Hepatic stellate cell (primary cell): ENCODE measurements around the gene FBXL17.
"Not testable (repeated sequence)": the region's sequence is repeated elsewhere in the genome, so short reads cannot be mapped to it uniquely, and the experiment has no call there.

Experiments used
- DNase-seq: peaks from one replicate; pipeline ENCODE4 v3.0.0; 2011; ENCODE audit warnings: low spot score

The FBXL17 gene

GRCh38 chr5:108249095-108249784 lies 132.7 kb downstream of the FBXL17 start:
- no peak for DNase-seq

- DNase-seq = no peak
Measured at GRCh38 chr5:108238936-108239887, 142.7 kb downstream of the FBXL17 start.

DNA sequence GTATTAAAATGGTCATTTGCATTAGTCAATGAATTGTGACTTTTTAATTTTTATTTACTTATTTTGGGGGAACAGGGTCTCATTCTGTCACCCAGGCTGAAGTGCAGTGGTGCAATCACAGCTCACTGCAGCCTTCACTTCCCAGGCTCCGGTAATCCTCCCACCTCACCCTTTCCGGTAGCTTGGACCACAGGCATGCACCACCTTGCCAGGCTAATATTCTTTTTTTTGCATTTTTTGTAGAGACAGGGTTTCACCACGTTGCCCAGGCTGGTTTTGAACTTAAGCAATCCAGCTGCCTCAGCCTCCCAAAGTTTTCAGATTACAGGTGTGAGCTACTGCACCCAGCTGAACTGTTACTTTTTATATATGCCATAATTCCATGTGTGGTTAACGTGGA lies 143.4 kb downstream of the FBXL17 start:
- no peak for DNase-seq

DNA sequence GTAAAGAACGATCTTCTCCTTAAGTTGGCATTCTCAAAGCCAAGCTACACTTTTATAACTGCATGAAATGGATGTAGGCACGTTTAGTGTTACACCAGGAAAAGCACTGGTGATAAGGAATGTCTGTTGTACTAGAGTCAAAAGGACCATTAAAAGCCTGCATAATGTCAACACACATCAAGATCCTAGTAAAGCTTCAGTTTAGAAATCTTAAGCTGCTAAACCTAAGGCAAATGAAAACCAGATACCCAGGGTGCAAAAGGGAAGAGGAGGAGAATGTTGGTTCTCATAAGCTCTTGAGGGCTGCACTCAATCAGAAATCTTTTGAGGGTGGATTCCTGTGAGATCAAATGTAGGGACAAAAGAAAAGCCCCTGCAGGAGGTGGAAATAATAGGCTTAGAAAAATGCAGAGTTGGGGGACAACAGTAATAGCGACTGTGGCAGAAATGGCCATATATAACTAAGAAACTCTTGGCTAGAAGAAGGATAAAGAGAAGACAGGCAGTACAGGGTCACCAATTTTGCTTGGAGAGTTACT lies 148.2 kb downstream of the FBXL17 start:
- no peak for DNase-seq

- no peak for DNase-seq
Measured at GRCh38 chr5:108232805-108233204, 149.1 kb downstream of the FBXL17 start.

DNA sequence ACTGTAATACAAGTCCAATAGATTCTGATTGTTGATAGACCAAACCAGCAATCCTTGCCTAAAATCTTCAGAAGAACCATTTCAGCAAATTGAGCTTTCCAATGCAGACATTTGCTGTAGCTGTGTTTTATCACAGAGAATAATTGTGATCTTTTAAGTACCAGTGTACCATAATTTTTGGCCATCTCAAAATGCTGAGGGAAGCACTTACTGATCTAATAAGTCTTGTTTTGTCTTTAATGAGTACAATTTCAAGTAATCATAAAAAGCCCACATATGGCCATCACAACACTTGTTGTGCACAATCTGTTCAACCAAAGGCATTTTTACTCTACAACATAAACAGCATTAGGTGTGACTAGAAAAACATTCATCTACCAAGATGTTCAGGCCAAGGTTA lies 159.9 kb downstream of the FBXL17 start:
- no peak for DNase-seq

GRCh38 chr5:108220834-108221233 lies 161.1 kb downstream of the FBXL17 start:
- DNase-seq = no peak

GRCh38 chr5:108216890-108217289 lies 165.0 kb downstream of the FBXL17 start:
- no peak for DNase-seq

GRCh38 chr5:108214857-108215256 lies 167.0 kb downstream of the FBXL17 start:
- no peak for DNase-seq

DNA sequence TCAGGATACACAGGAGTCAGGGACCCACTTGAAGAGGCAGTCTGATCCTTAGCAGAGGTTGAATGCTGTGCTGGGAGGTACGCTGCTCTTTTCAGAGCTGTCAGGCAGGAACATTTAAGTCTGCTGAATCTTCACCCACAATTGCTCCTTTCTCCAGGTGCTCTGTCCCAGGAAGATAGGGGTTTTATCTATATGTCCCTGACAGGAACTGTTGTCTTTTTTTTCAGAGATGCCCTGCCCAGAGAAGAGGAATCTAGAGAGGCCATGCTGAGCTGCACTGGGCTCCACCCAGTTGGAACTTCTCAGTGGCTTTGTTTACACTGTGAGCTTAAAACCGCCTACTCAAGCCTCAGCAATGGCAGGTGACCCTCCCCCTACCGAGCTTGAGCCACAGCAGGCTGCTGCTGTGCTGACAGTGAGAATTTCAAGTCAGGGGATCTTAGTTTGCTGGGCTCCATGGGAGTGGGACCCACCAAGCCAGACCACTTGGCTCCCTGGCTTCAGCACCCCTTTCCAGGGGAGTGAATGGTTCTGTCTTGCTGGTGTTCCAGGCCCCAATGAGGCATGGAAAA lies 169.0 kb downstream of the FBXL17 start:
- no peak for DNase-seq

DNA sequence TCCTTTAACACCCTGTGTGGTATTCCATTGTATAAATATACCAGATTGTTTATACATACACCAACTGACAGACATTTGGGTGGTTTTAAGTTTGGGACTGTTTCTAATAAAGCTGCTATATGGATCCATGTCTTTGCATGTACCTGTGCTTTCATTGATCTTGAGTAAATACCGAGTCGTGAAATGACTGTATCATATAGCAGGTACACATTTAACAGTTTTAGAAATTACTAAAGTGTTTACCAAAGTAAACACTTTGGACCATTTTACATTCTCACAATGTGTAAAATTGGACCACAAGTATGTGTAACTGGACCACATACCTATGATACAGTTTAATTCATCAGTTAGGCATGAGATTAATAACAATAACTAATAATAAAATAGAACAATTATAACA lies 175.2 kb downstream of the FBXL17 start:
- no peak for DNase-seq

- no peak for DNase-seq
Measured at GRCh38 chr5:108201721-108202120, 180.2 kb downstream of the FBXL17 start.

GRCh38 chr5:108196276-108196675 lies 185.6 kb downstream of the FBXL17 start:
- no peak for DNase-seq

- DNase-seq = peak; percentile 46
Measured at GRCh38 chr5:108193021-108193795, 188.7 kb downstream of the FBXL17 start.

- DNase-seq = no peak
Measured at GRCh38 chr5:108184940-108185339, 197.0 kb downstream of the FBXL17 start.

DNA sequence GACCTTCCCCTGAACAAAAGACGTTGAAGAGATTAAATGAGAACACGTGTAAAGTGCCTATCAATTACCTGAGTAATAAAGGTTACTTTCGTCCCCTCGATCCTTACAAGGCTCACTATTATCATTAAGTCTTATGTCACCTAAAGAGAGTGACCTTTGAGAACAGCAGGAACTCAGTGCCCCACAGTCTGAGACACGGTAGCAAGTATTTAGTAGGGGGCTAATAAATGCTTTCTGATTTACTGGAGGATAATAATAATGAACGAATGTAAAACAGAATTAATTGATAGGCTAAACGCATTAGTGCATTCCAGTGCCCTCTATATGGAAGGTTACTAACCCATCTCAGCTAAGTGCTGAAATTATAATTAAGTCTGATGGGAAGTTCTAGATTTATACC lies 199.9 kb downstream of the FBXL17 start:
- DNase-seq = no peak

GRCh38 chr5:108174286-108174685 lies 207.6 kb downstream of the FBXL17 start:
- no peak for DNase-seq

- DNase-seq = no peak
Measured at GRCh38 chr5:108171759-108172158, 210.1 kb downstream of the FBXL17 start.

DNA sequence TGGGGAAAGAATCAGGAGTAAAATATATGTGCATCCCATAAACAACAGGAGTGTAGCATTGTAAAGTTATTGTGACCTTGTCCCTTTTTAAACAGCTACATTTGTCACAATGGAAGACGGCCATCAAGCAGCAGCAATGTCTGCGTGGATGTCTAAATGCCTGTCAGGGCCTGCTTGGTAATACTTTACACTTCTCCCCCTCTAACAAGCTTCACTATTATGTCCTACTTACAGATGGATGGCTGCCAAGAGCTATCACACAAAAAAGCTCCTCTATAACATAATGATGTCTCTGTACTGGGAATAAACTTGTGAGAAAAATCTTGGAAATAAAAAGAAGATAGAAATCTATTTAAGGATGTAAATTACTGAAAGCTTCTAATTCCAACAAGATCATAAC lies 213.0 kb downstream of the FBXL17 start:
- DNase-seq = no peak

GRCh38 chr5:108167174-108167573 lies 214.7 kb downstream of the FBXL17 start:
- DNase-seq = no peak

DNA sequence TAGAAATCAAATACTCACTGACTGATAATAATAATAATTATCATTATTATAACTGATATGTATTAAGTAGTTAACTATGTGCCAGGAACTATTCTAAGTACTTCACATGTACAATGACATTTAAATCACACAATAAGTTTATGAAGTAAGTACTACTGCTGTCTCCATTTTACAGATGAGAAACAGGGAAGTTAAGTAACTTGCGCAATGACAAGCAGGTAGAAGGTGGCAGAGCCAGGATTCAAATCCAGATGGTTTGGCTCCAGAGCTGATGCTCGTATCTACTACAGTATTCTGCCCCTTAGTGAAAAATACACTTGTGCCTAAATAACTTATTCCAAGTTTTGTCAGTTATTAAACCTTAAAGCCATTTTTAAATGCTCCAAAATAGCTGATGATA lies 217.3 kb downstream of the FBXL17 start:
- DNase-seq = no peak

DNA sequence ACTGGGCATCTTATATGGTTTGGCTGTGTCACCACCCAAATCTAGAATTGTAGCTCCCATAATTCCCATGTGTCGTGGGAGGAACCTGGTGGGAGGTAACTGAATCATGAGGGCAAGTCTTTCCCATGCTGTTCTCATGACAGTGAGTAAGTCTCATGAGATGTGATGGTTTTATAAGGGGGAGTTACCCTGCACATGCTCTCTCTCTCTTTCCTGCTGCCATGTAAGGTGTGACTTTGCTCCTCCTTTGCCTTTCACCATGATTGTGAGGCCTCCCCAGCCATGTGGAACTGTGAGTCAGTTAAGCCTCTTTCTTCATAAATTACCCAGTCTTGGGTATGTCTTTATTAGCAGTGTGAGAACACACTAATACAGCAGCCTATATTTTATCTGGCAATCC lies 229.0 kb downstream of the FBXL17 start:
- DNase-seq = not testable (repeated sequence)
